HFFc6 (cell line): ENCODE measurements around the gene NMRAL1. TPM values are rescaled to one million over a fixed set of nuclear protein-coding genes. Genes with fewer than 3 reads are reported as not detected.

ENCODE experiments used
- DNase-seq: peaks from one replicate; pipeline ENCODE4 v3.0.0-alpha.2; 2018
- H3K27ac Mint-ChIP-seq: 2 replicates; pipeline ENCODE4 v1.8.0; 2020; ENCODE audit warnings: mild to moderate bottlenecking, mixed read lengths
- H3K27me3 Mint-ChIP-seq: 2 replicates; pipeline ENCODE4 v1.8.0; 2021; ENCODE audit warnings: mild to moderate bottlenecking, moderate library complexity, mixed read lengths; ENCODE audit not compliant: insufficient read depth
- H3K36me3 Mint-ChIP-seq: 2 replicates; pipeline ENCODE4 v1.8.0; 2021; ENCODE audit warnings: low read depth, mixed read lengths
- H3K4me1 Mint-ChIP-seq: 2 replicates; pipeline ENCODE4 v1.8.0; 2020; ENCODE audit warnings: low read depth, mixed read lengths
- H3K4me3 Mint-ChIP-seq: 2 replicates; pipeline ENCODE4 v1.8.0; 2020; ENCODE audit warnings: mild to moderate bottlenecking, moderate library complexity, mixed read lengths
- H3K9me3 Mint-ChIP-seq: 2 replicates; pipeline ENCODE4 v1.8.0; 2020; ENCODE audit warnings: mild to moderate bottlenecking, mixed read lengths
- CTCF ChIP-seq: fragments of 200-600 bp; sonication (generic); IDR thresholded peaks from 2 replicates; pipeline ENCODE4 v1.5.0; 2021; ENCODE audit warnings: antibody characterized with exemption, mild to moderate bottlenecking
- total RNA-seq, 6 experiments: library from RNA; stranded (reverse); fragmentation: NEBNext Ultra II Directional; extraction: Animal tissue kit (Norgen Biotek cat#: 25700); gene quantifications; 2 replicates in 1 of 6; 3 replicates in 5 of 6; pipeline ENCODE4 v1.2.3, GENCODE V29; 2021

NMRAL1 gene
- total RNA-seq, 6 experiments from 2014 or later = 26.2 to 37.2 (median 33.7) TPM

- Mint-ChIP-seq H3K36me3 (peaks cover 7% of the 10 kb centered on the region), H3K4me1 (peaks cover 20% of the 10 kb centered on the region), H3K27ac (no peak overlapping the region), H3K27me3 (no peaks in the 10 kb centered on the region; the same call in none of the 2 replicates), H3K9me3 (peaks cover 9% of the 10 kb centered on the region), H3K4me3 (0 out of 2 replicates have a peak overlapping the region, but pooled peaks have one; percentile 71)
- no peak for TF ChIP-seq CTCF
- no peak for DNase-seq
Measured at GRCh38 chr16:4472880-4473279, 1.5 kb downstream of the NMRAL1 start.

GRCh38 chr16:4471869-4472268 is 2.6 kb downstream of the NMRAL1 start:
- Mint-ChIP-seq H3K4me1 (peaks cover 11% of the 10 kb centered on the region), H3K27me3 (no peaks in the 10 kb centered on the region; the same call in 1 of the 2 replicates), H3K36me3 (peaks cover 5% of the 10 kb centered on the region), H3K27ac (no peak overlapping the region), H3K4me3 (no peak overlapping the region), H3K9me3 (peaks cover 9% of the 10 kb centered on the region)
- no peak for DNase-seq
- TF ChIP-seq CTCF = no peak

- no peak overlapping the region for H3K4me3 Mint-ChIP-seq
Measured at GRCh38 chr16:4468972-4469371, 5.5 kb downstream of the NMRAL1 start.

GRCh38 chr16:4467916-4468315 is 6.5 kb downstream of the NMRAL1 start:
- H3K27ac Mint-ChIP-seq = no peak overlapping the region
- TF ChIP-seq CTCF = no peak
- peaks cover 2% of the 10 kb centered on the region for H3K27me3 Mint-ChIP-seq
- peaks cover 16% of the 10 kb centered on the region for H3K4me1 Mint-ChIP-seq
- DNase-seq = no peak
- H3K36me3 Mint-ChIP-seq = peaks cover 11% of the 10 kb centered on the region
- H3K4me3 Mint-ChIP-seq = no peak overlapping the region
- no peaks in the 10 kb centered on the region for H3K9me3 Mint-ChIP-seq

More at GRCh38 chr16:4468972-4469371, 5.5 kb downstream of the NMRAL1 start:
- H3K4me1 Mint-ChIP-seq = peaks cover 12% of the 10 kb centered on the region
- TF ChIP-seq CTCF = no peak
- no peak overlapping the region for H3K27ac Mint-ChIP-seq
- H3K36me3 Mint-ChIP-seq = peaks cover 11% of the 10 kb centered on the region
- DNase-seq = no peak
- H3K27me3 Mint-ChIP-seq = no peaks in the 10 kb centered on the region; the same call in none of the 2 replicates
- H3K9me3 Mint-ChIP-seq = no peaks in the 10 kb centered on the region

GRCh38 chr16:4465977-4466779 is 8.2 kb downstream of the NMRAL1 start:
- no peak for DNase-seq
- Mint-ChIP-seq H3K4me3 (no peak overlapping the region), H3K27me3 (peaks cover 2% of the 10 kb centered on the region), H3K27ac (no peak overlapping the region), H3K4me1 (peaks cover 16% of the 10 kb centered on the region), H3K9me3 (no peaks in the 10 kb centered on the region), H3K36me3 (peaks cover 11% of the 10 kb centered on the region)
- no peak for TF ChIP-seq CTCF
